ENCODE data around the gene SLC38A2. TPM values are rescaled to one million over a fixed set of nuclear protein-coding genes. Genes with fewer than 3 reads are reported as not detected.

Gene SLC38A2
- total RNA-seq, 4 donors from 2014 or later, result 104 to 300 (median 229) TPM

- Histone ChIP-seq H3K9me3 (no peaks in the 10 kb centered on the region), H3K27me3 (no peaks in the 10 kb centered on the region), H3K36me3 (peaks cover 0 to 98% (median 46%) of the 10 kb centered on the region in 4 donors), H3K27ac (no peak overlapping the region), H3K4me3 (no peak overlapping the region), H3K4me1 (peaks cover 37 to 76% (median 42%) of the 10 kb centered on the region in 4 donors)
- in situ Hi-C loops (cut with MboI; ENCODE audit: low pct_ligation_motif_present in 1 of 4, low pct_unique_long_range_greater_than_20kb in 1 of 4, low sequenced_read_pairs in 3 of 4) (loop anchor here in 2 of 4 donors (10.0 to 25.0 kb wide), 3 partner anchors 299 to 574 kb away; no protein-coding TSS in a partner anchor), intact Hi-C loops (cut with DNase I; ENCODE audit: low total_unique reads) (no loop called here)
- WGBS, 2 donors (ENCODE audit: low coverage in 1 of 2), result 56 to 60% methylated on average over 2 of the region's 2 CpGs
- TF ChIP-seq POLR2AphosphoS5 (IDR thresholded peaks at IDR 0.05), result peak in 2 of 3 donors; percentile 3 to 18
- TF ChIP-seq CTCF (IDR thresholded peaks at IDR 0.05), result no peak
- no peak for TF ChIP-seq EP300 (IDR thresholded peaks at IDR 0.05; ENCODE audit: low read depth)
- DNase-seq, result no peak
Observed at GRCh38 chr12:46362895-46363581, 9.5 kb downstream of the SLC38A2 start.

- Histone ChIP-seq H3K4me3 (no peak overlapping the region), H3K27ac (no peak overlapping the region), H3K27me3 (no peaks in the 10 kb centered on the region), H3K36me3 (peaks cover 0 to 84% (median 40%) of the 10 kb centered on the region in 4 donors), H3K9me3 (no peaks in the 10 kb centered on the region), H3K4me1 (peaks cover 23 to 62% (median 28%) of the 10 kb centered on the region in 4 donors)
- TF ChIP-seq CTCF (IDR thresholded peaks at IDR 0.05) (no peak), POLR2AphosphoS5 (IDR thresholded peaks at IDR 0.05) (no peak), POLR2A (IDR thresholded peaks at IDR 0.05) (no peak), EP300 (IDR thresholded peaks at IDR 0.05; ENCODE audit: low read depth) (no peak)
- 84 to 100% methylated on average over 1 to 2 of the region's 2 CpGs for WGBS, 2 donors (ENCODE audit: low coverage in 1 of 2)
- intact Hi-C loops (cut with DNase I; ENCODE audit: low total_unique reads), result no loop called here
- in situ Hi-C loops (cut with MboI; ENCODE audit: low pct_ligation_motif_present in 1 of 4, low pct_unique_long_range_greater_than_20kb in 1 of 4, low sequenced_read_pairs in 3 of 4), result loop anchor here in 2 of 4 donors (10.0 to 25.0 kb wide), 3 partner anchors 301 to 576 kb away; no protein-coding TSS in a partner anchor
- DNase-seq, result no peak
Observed at GRCh38 chr12:46361667-46362034, 10.9 kb downstream of the SLC38A2 start.

GRCh38 chr12:46360908-46361666, 11.5 kb downstream of the SLC38A2 start:
- H3K27me3 ChIP-seq, result no peaks in the 10 kb centered on the region
- intact Hi-C loops (cut with DNase I; ENCODE audit: low total_unique reads) (no loop called here), in situ Hi-C loops (cut with MboI; ENCODE audit: low pct_ligation_motif_present in 1 of 4, low pct_unique_long_range_greater_than_20kb in 1 of 4, low sequenced_read_pairs in 3 of 4) (loop anchor here in 2 of 4 donors (10.0 to 25.0 kb wide), 3 partner anchors 301 to 576 kb away; no protein-coding TSS in a partner anchor)
- no peak for DNase-seq
- 69 to 83% methylated on average over 2 of the region's 2 CpGs for WGBS, 2 donors (ENCODE audit: low coverage in 1 of 2)
- H3K4me1 ChIP-seq, result peaks cover 17 to 56% (median 22%) of the 10 kb centered on the region in 4 donors
- no peak overlapping the region for H3K4me3 ChIP-seq
- no peak for TF ChIP-seq EP300 (IDR thresholded peaks at IDR 0.05; ENCODE audit: low read depth)
- no peak for TF ChIP-seq POLR2A (IDR thresholded peaks at IDR 0.05)
- TF ChIP-seq CTCF (IDR thresholded peaks at IDR 0.05), result no peak
- TF ChIP-seq POLR2AphosphoS5 (IDR thresholded peaks at IDR 0.05), result no peak
- peaks cover 0 to 78% (median 37%) of the 10 kb centered on the region in 4 donors for H3K36me3 ChIP-seq
- H3K9me3 ChIP-seq, result no peaks in the 10 kb centered on the region
- H3K27ac ChIP-seq, result no peak overlapping the region

- 93 to 96% methylated on average over 1 of the region's 1 CpG for WGBS, 2 donors (ENCODE audit: low coverage in 1 of 2)
- H3K9me3 ChIP-seq, result no peaks in the 10 kb centered on the region
- no peak for DNase-seq
- TF ChIP-seq EP300 (IDR thresholded peaks at IDR 0.05; ENCODE audit: low read depth) (no peak), POLR2A (IDR thresholded peaks at IDR 0.05) (no peak), CTCF (IDR thresholded peaks at IDR 0.05) (no peak), POLR2AphosphoS5 (IDR thresholded peaks at IDR 0.05) (no peak)
- peaks cover 0 to 71% (median 34%) of the 10 kb centered on the region in 4 donors for H3K36me3 ChIP-seq
- H3K27me3 ChIP-seq, result no peaks in the 10 kb centered on the region
- intact Hi-C loops (cut with DNase I; ENCODE audit: low total_unique reads) (no loop called here), in situ Hi-C loops (cut with MboI; ENCODE audit: low pct_ligation_motif_present in 1 of 4, low pct_unique_long_range_greater_than_20kb in 1 of 4, low sequenced_read_pairs in 3 of 4) (loop anchor here in 2 of 4 donors (10.0 to 25.0 kb wide), 3 partner anchors 302 to 577 kb away; no protein-coding TSS in a partner anchor)
- H3K4me3 ChIP-seq, result no peak overlapping the region
- peaks cover 10 to 49% (median 16%) of the 10 kb centered on the region in 4 donors for H3K4me1 ChIP-seq
- H3K27ac ChIP-seq, result no peak overlapping the region
Observed at GRCh38 chr12:46360370-46360769, 12.2 kb downstream of the SLC38A2 start.

Data from transverse colon (tissue), 4 donors.